ENCODE data around the gene REXO1.

The REXO1 gene

GRCh38 chr19:1807695-1808394 lies 40.4 kb downstream of the REXO1 start:
- Histone ChIP-seq H3K4me2 (ENCODE audit: low read depth, low read length) (no peak overlapping the region), H3K4me1 (ENCODE audit: low read length) (no peaks in the 10 kb centered on the region)

DNA sequence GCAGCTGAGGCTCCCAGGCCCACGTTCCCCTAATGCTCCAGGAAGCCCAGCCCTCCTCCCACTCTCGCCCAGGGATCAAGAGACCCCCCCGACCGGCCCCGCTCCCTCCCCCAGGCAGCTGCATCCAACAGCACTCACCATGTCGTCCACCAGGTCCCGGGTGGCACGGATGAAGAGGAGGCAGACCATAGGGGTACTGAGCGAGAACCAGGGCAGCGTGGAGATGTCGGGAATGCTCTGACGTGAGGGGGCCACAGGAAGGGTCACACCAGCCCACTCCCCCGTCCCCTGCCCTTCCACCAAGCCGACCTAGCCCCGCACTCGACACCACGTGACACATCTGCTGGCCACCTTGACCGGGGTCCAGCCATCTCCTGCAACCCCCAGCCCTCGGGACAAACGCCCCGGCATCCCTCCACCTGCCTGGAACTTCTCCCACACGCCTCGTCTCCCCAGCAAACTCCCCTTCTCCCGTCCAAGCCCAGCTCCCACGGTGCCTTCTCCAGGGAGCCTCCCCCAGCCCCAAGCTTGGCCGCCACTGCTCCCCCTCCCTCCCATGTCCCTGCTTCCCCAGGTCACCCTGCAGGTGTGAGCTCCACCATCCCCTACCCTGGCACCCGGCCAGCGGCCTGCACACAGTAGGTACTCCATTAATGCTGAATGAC lies 41.1 kb downstream of the REXO1 start:
- H3F3A ChIP-seq (ENCODE audit: insufficient read depth, low read length) = no peaks in the 10 kb centered on the region
- DNase-seq = no peak
- no peak overlapping the region for H2AFZ ChIP-seq (ENCODE audit: low read length)
- TF ChIP-seq CTCF (IDR thresholded peaks at IDR 0.05; ENCODE audit: low read length) (no peak), EZH2phosphoT487 (IDR thresholded peaks at IDR 0.05; ENCODE audit: low read length) (no peak), EZH2 (optimal IDR thresholded peaks at IDR 0.05; ENCODE audit: low read depth, low read length) (no peak)
- H3K9ac ChIP-seq (ENCODE audit: low read length) = no peak overlapping the region
- no peaks in the 10 kb centered on the region for H3K79me2 ChIP-seq (ENCODE audit: low read length)
- no peak overlapping the region for H3K4me2 ChIP-seq (ENCODE audit: low read depth, low read length)
- no peak overlapping the region for H3K4me3 ChIP-seq (ENCODE audit: low read length)
- H3K9me3 ChIP-seq (replicated peaks; ENCODE audit: insufficient read depth, low read length) = no peaks in the 10 kb centered on the region
- no peaks in the 10 kb centered on the region for H3K36me3 ChIP-seq (replicated peaks; ENCODE audit: insufficient read depth, low read length)
- H3K27ac ChIP-seq (ENCODE audit: low read length) = no peak overlapping the region
- H3K4me1 ChIP-seq (ENCODE audit: low read length) = no peaks in the 10 kb centered on the region
- H3K27me3 ChIP-seq (replicated peaks; ENCODE audit: insufficient read depth, low read length) = peaks cover 89% of the 10 kb centered on the region
- no peaks in the 10 kb centered on the region for H4K20me1 ChIP-seq (ENCODE audit: insufficient read depth, low read length)
- H3K9me2 ChIP-seq (replicated peaks; ENCODE audit: insufficient read depth, low read length) = no peaks in the 10 kb centered on the region

More at GRCh38 chr19:1807695-1808394, 40.4 kb downstream of the REXO1 start:
- Histone ChIP-seq H2AFZ (ENCODE audit: low read length) (no peak overlapping the region), H4K20me1 (ENCODE audit: insufficient read depth, low read length) (no peaks in the 10 kb centered on the region), H3K27ac (ENCODE audit: low read length) (no peak overlapping the region), H3K9me2 (replicated peaks; ENCODE audit: insufficient read depth, low read length) (no peaks in the 10 kb centered on the region), H3K4me3 (ENCODE audit: low read length) (no peak overlapping the region), H3K79me2 (ENCODE audit: low read length) (no peaks in the 10 kb centered on the region), H3K9me3 (replicated peaks; ENCODE audit: insufficient read depth, low read length) (no peaks in the 10 kb centered on the region), H3K9ac (ENCODE audit: low read length) (no peak overlapping the region), H3K27me3 (replicated peaks; ENCODE audit: insufficient read depth, low read length) (peaks cover 83% of the 10 kb centered on the region), H3K36me3 (replicated peaks; ENCODE audit: insufficient read depth, low read length) (no peaks in the 10 kb centered on the region), H3F3A (ENCODE audit: insufficient read depth, low read length) (no peaks in the 10 kb centered on the region)
- DNase-seq = no peak
- no peak for TF ChIP-seq CTCF (IDR thresholded peaks at IDR 0.05; ENCODE audit: low read length)

- Histone ChIP-seq H3K79me2 (ENCODE audit: low read length) (no peaks in the 10 kb centered on the region), H3K9ac (ENCODE audit: low read length) (no peak overlapping the region), H3K36me3 (replicated peaks; ENCODE audit: insufficient read depth, low read length) (no peaks in the 10 kb centered on the region), H3K9me2 (replicated peaks; ENCODE audit: insufficient read depth, low read length) (no peaks in the 10 kb centered on the region), H3K4me3 (ENCODE audit: low read length) (no peak overlapping the region), H2AFZ (ENCODE audit: low read length) (no peak overlapping the region), H4K20me1 (ENCODE audit: insufficient read depth, low read length) (no peaks in the 10 kb centered on the region), H3K9me3 (replicated peaks; ENCODE audit: insufficient read depth, low read length) (no peaks in the 10 kb centered on the region), H3F3A (ENCODE audit: insufficient read depth, low read length) (no peaks in the 10 kb centered on the region), H3K4me1 (ENCODE audit: low read length) (no peaks in the 10 kb centered on the region), H3K27ac (ENCODE audit: low read length) (no peak overlapping the region), H3K4me2 (ENCODE audit: low read depth, low read length) (no peak overlapping the region), H3K27me3 (replicated peaks; ENCODE audit: insufficient read depth, low read length) (peaks cover 82% of the 10 kb centered on the region)
- TF ChIP-seq EZH2 (optimal IDR thresholded peaks at IDR 0.05; ENCODE audit: low read depth, low read length) (no peak), CTCF (IDR thresholded peaks at IDR 0.05; ENCODE audit: low read length) (no peak), EZH2phosphoT487 (IDR thresholded peaks at IDR 0.05; ENCODE audit: low read length) (no peak)
- DNase-seq = no peak
Measured at GRCh38 chr19:1806184-1807029, 41.9 kb downstream of the REXO1 start.

Data from MM.1S (cell line).